HG02852 (cell line): Measurements from ENCODE around the gene IRF2BP2.
A peak's percentile ranks its signal among the peaks of the same experiment; 100 is the strongest.
"Not testable (repeated sequence)": the region's sequence is repeated elsewhere in the genome, so short reads cannot be mapped to it uniquely, and the experiment has no call there.

ENCODE experiments used
- ATAC-seq: cut with Tn5 transposase; IDR thresholded peaks from one replicate; pipeline ENCODE4 v1.9.1; 2021; ENCODE audit warnings: mild to moderate bottlenecking, moderate library complexity; ENCODE audit not compliant: unreplicated experiment

IRF2BP2 gene

DNA sequence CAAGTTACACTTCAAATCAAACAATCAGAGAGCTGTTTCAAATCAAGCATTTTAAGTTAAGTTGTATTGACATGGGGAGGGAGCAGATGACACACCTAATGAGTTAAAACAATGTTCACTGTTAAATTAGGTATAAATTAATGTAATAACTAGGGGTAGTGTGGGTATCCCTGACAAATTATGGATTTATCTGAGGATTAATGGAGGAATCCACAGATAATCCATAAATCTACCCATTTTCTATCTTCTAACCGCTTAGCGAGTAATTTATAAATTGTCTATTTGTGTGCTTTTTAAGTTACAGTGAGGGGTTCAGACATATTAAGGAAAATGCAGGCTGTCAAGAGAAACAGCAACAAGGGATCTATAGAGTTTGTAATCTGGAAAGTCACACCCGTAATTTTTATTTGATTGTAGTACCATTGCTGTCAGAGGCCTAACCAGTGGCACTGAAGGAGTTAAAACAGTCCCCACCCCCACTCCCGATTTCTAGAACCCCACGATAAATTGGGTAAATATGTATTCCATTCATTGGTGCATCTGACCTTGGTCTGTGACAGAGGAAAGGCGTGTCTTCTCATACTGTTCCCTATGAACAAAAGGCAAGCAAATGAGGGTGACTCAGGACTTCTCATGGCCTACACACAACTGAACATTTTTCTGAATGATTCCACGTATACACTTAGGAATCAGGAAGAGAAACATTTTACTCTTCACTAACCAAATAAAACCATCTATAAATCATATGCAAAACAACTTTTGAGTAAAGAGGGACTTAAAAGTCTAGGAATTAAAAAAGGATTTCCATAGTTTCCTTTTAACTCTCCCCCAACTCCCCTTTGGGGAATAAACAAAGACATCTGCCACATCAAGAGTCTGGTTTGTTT is 7.4 kb downstream of the IRF2BP2 start:
- no peak for ATAC-seq

GRCh38 chr1:234601301-234602017 is 8.5 kb downstream of the IRF2BP2 start:
- no peak for ATAC-seq

GRCh38 chr1:234600418-234601281 is 9.3 kb downstream of the IRF2BP2 start:
- ATAC-seq, result no peak

DNA sequence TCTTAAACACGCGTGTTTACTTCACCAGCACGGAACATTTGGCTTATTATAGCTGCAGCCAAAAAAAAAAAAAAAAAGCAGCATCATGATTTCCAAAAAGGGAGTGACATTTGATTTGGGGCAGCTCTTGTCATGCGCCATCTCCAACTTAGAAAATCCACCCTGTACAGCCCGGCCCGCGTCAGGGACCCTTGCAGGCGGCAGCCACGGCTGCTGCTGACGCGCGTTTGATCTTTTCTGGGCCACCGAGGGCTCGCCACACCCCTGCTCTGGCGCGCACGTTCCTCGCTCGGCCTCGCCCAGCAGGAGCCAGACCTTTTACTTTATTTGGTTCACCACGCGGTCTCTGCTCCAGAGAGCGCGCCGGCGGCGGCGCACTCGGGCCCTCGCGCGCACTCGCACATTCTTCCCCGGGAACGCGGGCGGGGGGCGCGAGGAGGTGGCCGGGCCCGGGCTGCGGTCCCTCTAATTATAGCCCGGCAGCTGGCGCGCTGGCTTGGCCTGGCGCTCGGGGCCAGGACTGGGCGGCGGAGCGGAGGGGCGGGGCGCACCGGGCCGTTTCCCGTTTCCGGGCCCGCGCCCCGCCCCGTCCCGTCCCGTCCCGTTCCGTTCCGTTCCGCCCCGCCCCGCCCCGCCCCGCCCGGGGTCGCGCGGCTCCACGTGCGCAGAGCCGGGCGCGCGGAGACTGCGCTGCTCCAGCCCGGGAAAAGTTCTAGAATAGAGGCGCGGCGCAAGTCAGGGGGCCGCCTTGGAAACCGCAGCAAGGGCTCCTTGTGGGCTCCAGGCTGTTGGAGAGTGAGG is 10.2 kb downstream of the IRF2BP2 start:
- ATAC-seq, result peak; percentile 66

DNA sequence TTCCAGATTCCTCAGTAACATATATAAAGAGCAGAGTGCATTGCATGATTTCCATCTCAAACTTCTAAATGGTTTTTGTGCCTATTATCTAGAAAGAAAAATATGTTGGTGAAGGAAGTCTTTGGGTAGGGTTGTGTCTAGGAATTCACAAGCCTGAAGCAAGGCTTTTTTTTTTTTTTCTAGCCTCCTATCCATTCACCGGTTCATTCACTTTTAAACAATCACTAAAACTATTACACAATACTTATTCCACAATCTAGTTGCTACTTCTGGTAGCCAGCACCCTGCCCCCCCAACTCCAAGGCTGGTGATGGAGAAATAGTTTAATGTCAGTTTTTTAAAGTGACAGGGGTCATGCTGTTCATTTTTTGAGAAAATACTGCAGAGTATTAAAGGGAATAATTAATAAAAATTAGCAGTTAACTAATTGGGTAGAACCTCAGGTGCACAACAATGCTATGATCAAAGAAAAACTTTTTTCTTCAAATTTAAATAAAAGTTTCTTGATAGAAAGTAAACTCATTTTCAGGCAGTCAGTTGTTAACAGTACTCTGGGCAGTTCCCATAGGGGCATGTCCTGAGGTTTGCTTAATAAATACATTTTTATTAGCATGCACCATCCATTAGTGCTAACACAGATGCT is 10.9 kb downstream of the IRF2BP2 start:
- no peak for ATAC-seq

- ATAC-seq, result no peak
Measured at GRCh38 chr1:234597894-234598293, 12.1 kb downstream of the IRF2BP2 start.

DNA sequence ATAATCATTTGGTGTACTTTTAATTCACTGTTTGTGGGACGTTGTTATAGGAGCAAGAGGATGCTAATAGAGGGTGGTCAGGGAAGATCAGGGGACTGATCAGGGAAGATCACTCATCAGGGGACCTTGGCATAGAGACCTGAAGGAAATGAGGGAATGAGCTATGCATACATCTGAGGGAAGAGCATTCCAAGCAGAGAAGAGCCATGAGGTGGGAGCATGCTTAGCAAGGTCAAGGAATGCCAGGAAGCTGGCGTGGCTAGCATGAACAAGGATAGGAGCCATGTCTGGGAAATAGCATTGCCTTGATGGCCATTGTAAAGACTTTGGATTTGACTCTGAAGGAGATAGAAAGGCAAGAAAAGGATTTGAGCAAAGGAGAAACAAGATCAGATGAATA is 14.1 kb downstream of the IRF2BP2 start:
- no peak for ATAC-seq

GRCh38 chr1:234594575-234594974 is 15.4 kb downstream of the IRF2BP2 start:
- ATAC-seq, result not testable (repeated sequence)

DNA sequence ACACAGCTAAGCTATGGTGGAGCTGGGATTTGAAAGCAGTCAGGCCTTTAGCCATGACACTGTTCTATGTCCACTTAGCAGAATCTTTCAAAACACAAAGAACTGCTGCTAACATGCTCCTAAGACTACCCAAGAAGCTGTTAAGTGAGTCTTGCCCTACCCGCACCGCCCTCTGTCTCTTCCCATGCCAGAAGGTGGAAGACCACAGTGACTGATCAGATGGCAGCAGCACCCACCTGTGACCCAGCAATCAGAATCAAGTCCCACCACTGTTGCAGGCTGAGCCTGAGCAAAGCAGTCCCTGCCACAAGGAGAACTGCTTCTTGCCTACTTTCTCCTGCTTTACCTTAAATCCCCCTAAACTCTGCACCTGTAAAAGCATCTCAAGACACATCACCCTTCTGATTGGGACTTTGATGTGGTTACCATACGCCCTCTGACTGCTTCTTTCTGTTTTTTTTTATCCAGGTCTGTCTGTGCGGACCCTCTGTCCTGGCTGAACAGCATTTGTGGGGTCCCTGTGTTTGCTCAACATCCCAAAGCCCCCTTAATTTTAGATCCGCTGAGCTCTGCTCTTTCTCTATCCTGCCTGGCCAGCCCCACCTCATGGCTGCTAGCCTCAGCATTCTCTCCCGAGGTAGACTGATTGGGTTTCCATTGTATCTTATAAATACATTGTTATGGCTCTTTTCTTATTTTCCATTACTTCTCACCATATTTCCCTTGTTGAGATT is 16.0 kb downstream of the IRF2BP2 start:
- no peak for ATAC-seq

DNA sequence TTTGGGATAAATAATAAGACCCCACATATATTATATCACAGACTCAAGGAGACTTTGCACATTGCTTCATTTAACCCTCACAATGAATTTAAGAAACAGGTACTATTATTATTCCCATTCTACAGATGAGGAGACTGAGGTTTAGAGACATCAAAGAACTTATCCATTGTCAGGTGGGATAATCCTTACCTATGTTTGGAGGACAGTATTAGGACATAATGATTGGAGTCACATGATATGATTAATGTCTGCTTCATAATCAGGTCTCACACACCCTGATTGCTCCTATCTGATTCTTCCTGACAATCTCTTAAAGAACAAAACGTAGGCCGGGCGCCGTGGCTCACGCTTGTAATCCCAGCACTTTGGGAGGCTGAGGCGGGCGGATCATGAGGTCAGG is 16.9 kb downstream of the IRF2BP2 start:
- no peak for ATAC-seq

GRCh38 chr1:234592240-234592639 is 17.7 kb downstream of the IRF2BP2 start:
- no peak for ATAC-seq

DNA sequence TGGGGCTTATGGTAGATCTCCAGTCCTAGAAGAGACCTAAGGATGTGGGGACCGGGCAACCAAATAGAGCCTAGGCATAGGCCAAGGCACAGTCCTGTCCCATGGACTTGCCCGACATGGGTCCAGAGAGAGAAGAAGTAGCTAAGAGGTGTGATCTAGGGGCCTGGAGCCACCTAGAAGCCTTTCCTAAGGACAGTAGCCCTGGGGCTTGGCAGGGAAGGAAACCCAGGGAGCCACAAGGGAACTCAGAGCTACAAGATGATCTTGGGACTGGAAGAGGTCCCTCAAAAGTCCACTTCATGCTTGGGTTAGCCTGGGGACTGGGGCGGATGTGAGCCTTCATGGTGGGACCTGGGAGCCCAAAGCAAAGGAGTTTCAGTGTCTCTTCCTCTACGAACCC is 18.8 kb downstream of the IRF2BP2 start:
- ATAC-seq, result no peak

DNA sequence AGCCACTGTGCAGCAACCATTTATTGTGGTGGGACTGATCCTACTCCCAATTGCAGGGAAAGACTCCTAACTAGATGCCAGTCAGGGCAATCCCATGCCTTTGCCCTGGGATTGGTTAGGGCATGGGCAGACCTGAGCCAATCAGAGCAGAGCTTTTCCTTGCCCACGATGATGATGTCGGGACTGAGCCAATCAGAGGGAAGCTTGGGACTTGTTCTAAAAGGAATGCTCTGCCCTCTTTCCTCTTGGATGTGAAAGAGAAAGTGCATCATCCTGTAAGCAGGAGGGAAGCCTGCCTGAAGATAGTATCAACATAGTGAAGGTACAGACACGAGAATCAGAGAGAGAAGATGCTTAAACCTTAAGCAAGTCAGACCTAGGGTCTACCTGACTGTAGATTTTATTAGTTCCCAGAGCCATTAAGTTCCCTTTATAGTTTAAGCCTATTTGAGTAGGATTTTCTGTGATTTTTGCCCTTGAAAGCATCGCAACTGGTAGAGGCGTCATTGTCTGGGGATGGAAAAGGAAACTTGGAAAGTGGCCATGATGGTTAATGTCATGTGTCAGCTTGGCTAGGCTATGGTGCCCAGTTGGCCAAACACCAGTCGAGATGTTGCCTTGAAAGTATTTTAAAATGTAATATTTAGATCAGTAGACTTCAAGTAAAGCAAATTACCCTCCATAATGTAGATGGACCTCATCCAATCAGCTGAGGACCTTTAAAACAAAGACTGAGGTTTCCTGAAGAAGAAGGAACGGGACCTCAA is 19.9 kb downstream of the IRF2BP2 start:
- ATAC-seq, result no peak

GRCh38 chr1:234589064-234589800 is 20.7 kb downstream of the IRF2BP2 start:
- ATAC-seq, result no peak

DNA sequence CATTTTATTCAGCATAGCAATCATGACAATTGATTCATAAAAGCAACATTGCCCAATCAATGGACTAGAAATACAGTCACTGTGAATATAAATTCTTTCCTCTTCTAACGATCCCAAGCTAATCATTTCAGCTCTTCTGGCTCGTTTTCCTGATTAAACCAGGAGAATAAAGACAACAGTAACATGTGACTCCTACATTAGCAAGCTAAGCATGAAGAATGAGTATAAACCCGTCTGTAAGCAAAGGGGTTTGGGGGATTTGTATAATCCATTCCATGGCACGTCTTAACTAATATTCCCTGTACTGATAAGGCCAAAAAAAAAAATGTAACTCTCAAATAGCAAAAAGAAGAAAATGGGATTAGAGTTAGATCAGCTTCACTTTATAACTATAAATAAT is 21.6 kb downstream of the IRF2BP2 start:
- no peak for ATAC-seq

- ATAC-seq, result no peak
Measured at GRCh38 chr1:234586892-234587485, 23.0 kb downstream of the IRF2BP2 start.

DNA sequence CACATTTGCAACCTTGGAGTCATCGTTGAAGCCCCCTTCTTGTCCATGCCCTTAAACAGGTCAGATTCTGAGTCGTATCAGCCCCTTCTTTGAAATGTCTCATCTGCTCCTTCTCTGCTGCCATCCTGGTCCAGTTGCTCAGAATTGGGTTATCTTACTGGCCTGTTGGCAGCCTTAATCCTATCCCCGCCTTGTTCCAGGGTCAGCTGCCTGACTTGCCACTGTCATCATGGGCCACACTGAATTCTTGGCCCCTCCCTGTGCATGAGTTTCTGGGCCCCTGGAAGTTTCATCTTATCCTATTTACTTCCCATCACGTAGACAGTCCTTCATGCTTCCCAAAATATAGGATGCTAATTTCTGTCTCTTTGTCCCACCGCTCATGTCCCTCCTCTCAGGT is 23.7 kb downstream of the IRF2BP2 start:
- no peak for ATAC-seq
